Measurements from ENCODE around the gene SCN10A. TPM values are rescaled to one million over a fixed set of nuclear protein-coding genes. Genes with fewer than 3 reads are reported as not detected.

Gene SCN10A
- total and polyA plus RNA-seq, 9 of the 15 experiments (the other 6 are each of a cell fraction or from before 2014, with no cell fraction given) = not detected

DNA sequence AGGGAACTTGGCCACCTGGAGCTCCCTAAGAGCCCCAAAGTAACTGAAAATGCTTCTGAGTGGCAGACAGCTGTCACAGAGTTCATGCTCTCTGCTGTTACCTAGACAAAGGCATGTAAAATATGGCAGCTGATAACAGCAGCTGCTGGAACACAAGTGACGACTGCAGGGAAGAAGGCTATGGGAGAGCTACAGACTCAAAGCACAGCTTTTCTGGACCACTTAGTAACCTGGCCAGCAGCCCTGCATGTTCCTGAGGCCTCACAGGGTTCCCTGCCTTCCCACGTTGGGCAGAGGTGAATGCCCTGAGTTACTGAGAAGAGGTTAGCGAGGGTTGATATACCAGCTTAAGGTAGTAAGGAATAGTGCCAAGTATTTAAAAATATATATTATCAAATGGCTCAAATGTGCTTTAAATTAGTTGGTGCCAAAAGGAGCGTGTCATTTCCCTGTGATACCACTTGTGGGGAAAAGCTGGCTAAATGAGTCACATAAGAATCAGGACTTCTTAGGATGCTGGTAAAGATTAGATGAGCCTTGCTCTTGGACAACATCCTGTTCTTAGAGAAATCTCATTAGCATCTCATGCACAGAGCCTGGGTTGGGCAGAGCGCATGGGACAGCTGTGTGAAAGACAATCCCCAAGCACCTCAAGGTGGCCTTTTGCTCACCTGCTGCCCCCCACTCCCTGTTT is 90.1 kb downstream of the SCN10A start (continued):
- TF ChIP-seq, protein P1, sequence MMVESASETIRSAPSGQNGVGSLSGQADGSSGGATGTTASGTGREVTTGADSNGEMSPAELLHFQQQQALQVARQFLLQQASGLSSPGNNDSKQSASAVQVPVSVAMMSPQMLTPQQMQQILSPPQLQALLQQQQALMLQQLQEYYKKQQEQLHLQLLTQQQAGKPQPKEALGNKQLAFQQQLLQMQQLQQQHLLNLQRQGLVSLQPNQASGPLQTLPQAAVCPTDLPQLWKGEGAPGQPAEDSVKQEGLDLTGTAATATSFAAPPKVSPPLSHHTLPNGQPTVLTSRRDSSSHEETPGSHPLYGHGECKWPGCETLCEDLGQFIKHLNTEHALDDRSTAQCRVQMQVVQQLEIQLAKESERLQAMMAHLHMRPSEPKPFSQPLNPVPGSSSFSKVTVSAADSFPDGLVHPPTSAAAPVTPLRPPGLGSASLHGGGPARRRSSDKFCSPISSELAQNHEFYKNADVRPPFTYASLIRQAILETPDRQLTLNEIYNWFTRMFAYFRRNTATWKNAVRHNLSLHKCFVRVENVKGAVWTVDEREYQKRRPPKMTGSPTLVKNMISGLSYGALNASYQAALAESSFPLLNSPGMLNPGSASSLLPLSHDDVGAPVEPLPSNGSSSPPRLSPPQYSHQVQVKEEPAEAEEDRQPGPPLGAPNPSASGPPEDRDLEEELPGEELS (CRISPR knock-in tag; IDR thresholded peaks at IDR 0.05; ENCODE audit: borderline replicate concordance) = no peak
- TF ChIP-seq FUS (optimal IDR thresholded peaks at IDR 0.05; ENCODE audit: low read depth, low read length) = no peak
- TF ChIP-seq ZSCAN29 (IDR thresholded peaks at IDR 0.05) = no peak
- TF ChIP-seq, protein P2, sequence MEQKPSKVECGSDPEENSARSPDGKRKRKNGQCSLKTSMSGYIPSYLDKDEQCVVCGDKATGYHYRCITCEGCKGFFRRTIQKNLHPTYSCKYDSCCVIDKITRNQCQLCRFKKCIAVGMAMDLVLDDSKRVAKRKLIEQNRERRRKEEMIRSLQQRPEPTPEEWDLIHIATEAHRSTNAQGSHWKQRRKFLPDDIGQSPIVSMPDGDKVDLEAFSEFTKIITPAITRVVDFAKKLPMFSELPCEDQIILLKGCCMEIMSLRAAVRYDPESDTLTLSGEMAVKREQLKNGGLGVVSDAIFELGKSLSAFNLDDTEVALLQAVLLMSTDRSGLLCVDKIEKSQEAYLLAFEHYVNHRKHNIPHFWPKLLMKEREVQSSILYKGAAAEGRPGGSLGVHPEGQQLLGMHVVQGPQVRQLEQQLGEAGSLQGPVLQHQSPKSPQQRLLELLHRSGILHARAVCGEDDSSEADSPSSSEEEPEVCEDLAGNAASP (IDR thresholded peaks at IDR 0.05) = no peak
- TF ChIP-seq, protein P3, sequence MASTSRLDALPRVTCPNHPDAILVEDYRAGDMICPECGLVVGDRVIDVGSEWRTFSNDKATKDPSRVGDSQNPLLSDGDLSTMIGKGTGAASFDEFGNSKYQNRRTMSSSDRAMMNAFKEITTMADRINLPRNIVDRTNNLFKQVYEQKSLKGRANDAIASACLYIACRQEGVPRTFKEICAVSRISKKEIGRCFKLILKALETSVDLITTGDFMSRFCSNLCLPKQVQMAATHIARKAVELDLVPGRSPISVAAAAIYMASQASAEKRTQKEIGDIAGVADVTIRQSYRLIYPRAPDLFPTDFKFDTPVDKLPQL (IDR thresholded peaks at IDR 0.05; ENCODE audit: extremely low read depth, insufficient read length) = no peak
- no peak for TF ChIP-seq TARDBP (IDR thresholded peaks at IDR 0.05)
- no peak for TF ChIP-seq POLR2B (IDR thresholded peaks at IDR 0.05; ENCODE audit: low read depth, partially characterized antibody)
- no peak for TF ChIP-seq CBX5 (IDR thresholded peaks at IDR 0.05; ENCODE audit: borderline replicate concordance, low read depth)
- no peak for TF ChIP-seq ZNF384 (IDR thresholded peaks at IDR 0.05; ENCODE audit: low read depth, low read length)
- TF ChIP-seq NONO (IDR thresholded peaks at IDR 0.05; ENCODE audit: low read depth in 2 of 2, low read length in 1 of 2) = no peak
- TF ChIP-seq CREBBP (IDR thresholded peaks at IDR 0.05; ENCODE audit: low read depth, low read length) = no peak
- TF ChIP-seq SRF (CRISPR knock-in tag; IDR thresholded peaks at IDR 0.05) = no peak
- peak; percentile 73 for TF ChIP-seq DPF2 (IDR thresholded peaks at IDR 0.05)
- no peak for TF ChIP-seq ZNF778 (CRISPR knock-in tag; IDR thresholded peaks at IDR 0.05)
- no peak for TF ChIP-seq TAF1 (IDR thresholded peaks at IDR 0.05; ENCODE audit: control insufficient read depth, extremely low read depth, insufficient read depth, low read length, severe bottlenecking)
- TF ChIP-seq PHTF2 (CRISPR knock-in tag; IDR thresholded peaks at IDR 0.05) = no peak
- no peak for TF ChIP-seq BACH1 (tag; IDR thresholded peaks at IDR 0.05)
- TF ChIP-seq BRD9 (IDR thresholded peaks at IDR 0.05; ENCODE audit: low read depth, partially characterized antibody) = no peak
- no peak for TF ChIP-seq ZNF57 (CRISPR knock-in tag; IDR thresholded peaks at IDR 0.05)
- TF ChIP-seq ZNF143 (CRISPR knock-in tag; IDR thresholded peaks at IDR 0.05) = no peak
- no peak for TF ChIP-seq FOXA3 (CRISPR knock-in tag; conservative IDR thresholded peaks at IDR 0.05 in 1 of 2, IDR thresholded peaks at IDR 0.05 in 1 of 2)
- TF ChIP-seq LARP7 (IDR thresholded peaks at IDR 0.05) = no peak
- peak; percentile 53; the same call in 1 of the 2 replicates for TF ChIP-seq LEF1 (IDR thresholded peaks at IDR 0.05)
- TF ChIP-seq PYGO2 (tag; IDR thresholded peaks at IDR 0.05) = no peak
- TF ChIP-seq, protein P4, sequence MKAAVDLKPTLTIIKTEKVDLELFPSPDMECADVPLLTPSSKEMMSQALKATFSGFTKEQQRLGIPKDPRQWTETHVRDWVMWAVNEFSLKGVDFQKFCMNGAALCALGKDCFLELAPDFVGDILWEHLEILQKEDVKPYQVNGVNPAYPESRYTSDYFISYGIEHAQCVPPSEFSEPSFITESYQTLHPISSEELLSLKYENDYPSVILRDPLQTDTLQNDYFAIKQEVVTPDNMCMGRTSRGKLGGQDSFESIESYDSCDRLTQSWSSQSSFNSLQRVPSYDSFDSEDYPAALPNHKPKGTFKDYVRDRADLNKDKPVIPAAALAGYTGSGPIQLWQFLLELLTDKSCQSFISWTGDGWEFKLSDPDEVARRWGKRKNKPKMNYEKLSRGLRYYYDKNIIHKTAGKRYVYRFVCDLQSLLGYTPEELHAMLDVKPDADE (conservative IDR thresholded peaks at IDR 0.05; ENCODE audit: control insufficient read depth, low read depth, low read length) = peak; percentile 48; the same call in 1 of the 2 replicates
- 0 out of 2 replicates have a peak, but pooled peaks have one; percentile 21 for TF ChIP-seq NCOA1 (IDR thresholded peaks at IDR 0.05; ENCODE audit: low read depth)
